Smooth muscle cell (in vitro differentiated cells): Measurements from ENCODE around the gene AP3D1. TPM values are rescaled to one million over a fixed set of nuclear protein-coding genes. Genes with fewer than 3 reads are reported as not detected.

Experiments
- DNase-seq: peaks from one replicate; lab custom pipeline; 2025; ENCODE audit not compliant: unreplicated experiment; lab: John Stamatoyannopoulos, UW
- H2AFZ ChIP-seq: fragments of 200-600 bp; sonication (generic); 2 replicates; pipeline ENCODE4 v1.6.0; 2016; ENCODE audit warnings: antibody characterized with exemption, low read depth, mild to moderate bottlenecking
- H3F3A ChIP-seq: fragments of 200-600 bp; sonication (generic); 2 replicates; pipeline ENCODE4 v1.6.0; 2017; ENCODE audit warnings: antibody characterized with exemption, low read depth
- H3K27ac ChIP-seq: fragments of 200-600 bp; sonication (generic); 2 replicates; pipeline ENCODE4 v1.5.1; 2016; ENCODE audit warnings: low read depth, mild to moderate bottlenecking
- H3K27me3 ChIP-seq: fragments of 200-600 bp; sonication (generic); 2 replicates; pipeline ENCODE4 v1.6.1; 2016; ENCODE audit warnings: low read depth, mild to moderate bottlenecking
- H3K36me3 ChIP-seq: fragments of 200-600 bp; sonication (generic); 2 replicates; pipeline ENCODE4 v1.5.1; 2016; ENCODE audit warnings: low read depth
- H3K4me1 ChIP-seq: fragments of 200-600 bp; sonication (generic); 2 replicates; pipeline ENCODE4 v1.5.1; 2016; ENCODE audit warnings: low read depth
- H3K4me2 ChIP-seq: fragments of 200-600 bp; sonication (generic); 2 replicates; pipeline ENCODE4 v1.6.0; 2016; ENCODE audit warnings: mild to moderate bottlenecking
- H3K4me3 ChIP-seq: fragments of 200-600 bp; sonication (generic); 2 replicates; pipeline ENCODE4 v1.5.1; 2016; ENCODE audit warnings: mild to moderate bottlenecking
- H3K79me2 ChIP-seq: fragments of 200-600 bp; sonication (generic); 2 replicates; pipeline ENCODE4 v1.6.0; 2016; ENCODE audit warnings: low read depth, mild to moderate bottlenecking
- H3K9ac ChIP-seq: fragments of 200-600 bp; sonication (generic); 2 replicates; pipeline ENCODE4 v1.6.0; 2016; ENCODE audit warnings: low read depth
- H3K9me3 ChIP-seq: fragments of 200-600 bp; sonication (generic); replicated peaks from 2 replicates; pipeline ENCODE4 v1.5.1; 2016; ENCODE audit warnings: low read depth
- H4K20me1 ChIP-seq: fragments of 200-600 bp; sonication (generic); 2 replicates; pipeline ENCODE4 v1.6.0; 2016; ENCODE audit warnings: low read depth
- WGBS: methylation state at CpG from one replicate; pipeline ENCODE4 v1.1.7; 2016; ENCODE audit warnings: low lambda C conversion rate; 5-methylcytosine and 5-hydroxymethylcytosine counted together
- polyA plus RNA-seq: library from polyadenylated mRNA; unstranded; fragments of >200 nt; fragmentation: Nextera tagmentation; extraction: Ambion mirVana; gene quantifications from 2 replicates; pipeline ENCODE4 v1.2.1, GENCODE V29; 2016
- total RNA-seq: library from RNA; depleted of rRNA; stranded (reverse); fragments of >200 nt; gene quantifications from 2 replicates; pipeline ENCODE4 v1.2.3, GENCODE V29; 2014
- TF ChIP-seq, protein P1 (sequence below): fragments of 200-600 bp; sonication (generic); IDR thresholded peaks from 2 replicates; pipeline ENCODE4 v1.5.1; 2017; ENCODE audit warnings: borderline replicate concordance, mild to moderate bottlenecking, antibody characterized with exemption; ENCODE audit not compliant: insufficient read depth, poor library complexity, severe bottlenecking

The AP3D1 gene
- total and polyA plus RNA-seq, 2 experiments from 2014 or later = 66.2 to 81.0 TPM

DNA sequence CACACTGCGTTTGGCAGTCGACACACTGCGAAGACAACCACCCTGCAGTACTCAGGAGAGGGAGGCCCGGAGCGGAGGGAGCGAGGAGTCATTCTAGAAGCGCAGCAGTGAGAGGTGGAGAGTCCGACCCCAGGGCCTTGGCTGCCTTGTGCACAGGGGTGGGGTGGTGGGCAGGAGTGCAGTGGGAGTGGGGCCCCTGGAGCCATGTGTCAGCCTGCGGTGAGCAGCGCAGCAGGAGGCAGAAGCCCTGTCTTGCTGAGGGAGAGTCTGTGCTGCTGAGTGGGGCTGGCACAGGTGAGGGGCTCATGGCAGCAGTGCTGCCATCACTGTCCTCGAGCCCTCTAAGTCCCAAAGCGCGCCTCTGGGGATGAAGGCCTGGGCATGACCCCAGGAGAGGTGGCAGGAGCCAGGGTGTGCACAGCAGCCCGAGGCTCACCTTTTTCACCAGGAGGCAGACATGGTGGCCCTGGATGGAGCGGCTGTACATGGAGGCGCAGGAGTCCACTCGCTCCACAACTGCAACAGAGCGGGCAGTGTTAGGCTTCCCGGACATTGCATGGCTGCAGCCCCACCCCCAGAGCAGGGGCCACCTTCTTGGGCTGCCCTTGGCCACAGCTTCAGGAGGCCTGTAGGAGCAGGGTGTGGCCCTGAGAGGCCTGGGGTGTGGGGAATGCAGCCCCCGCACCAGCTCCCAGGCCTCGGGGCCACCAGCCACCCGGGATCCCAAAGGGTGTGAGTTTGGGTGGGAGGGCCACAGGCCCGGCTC is 42.9 kb downstream of the AP3D1 start:
- no peak for DNase-seq
- TF ChIP-seq, protein P1, sequence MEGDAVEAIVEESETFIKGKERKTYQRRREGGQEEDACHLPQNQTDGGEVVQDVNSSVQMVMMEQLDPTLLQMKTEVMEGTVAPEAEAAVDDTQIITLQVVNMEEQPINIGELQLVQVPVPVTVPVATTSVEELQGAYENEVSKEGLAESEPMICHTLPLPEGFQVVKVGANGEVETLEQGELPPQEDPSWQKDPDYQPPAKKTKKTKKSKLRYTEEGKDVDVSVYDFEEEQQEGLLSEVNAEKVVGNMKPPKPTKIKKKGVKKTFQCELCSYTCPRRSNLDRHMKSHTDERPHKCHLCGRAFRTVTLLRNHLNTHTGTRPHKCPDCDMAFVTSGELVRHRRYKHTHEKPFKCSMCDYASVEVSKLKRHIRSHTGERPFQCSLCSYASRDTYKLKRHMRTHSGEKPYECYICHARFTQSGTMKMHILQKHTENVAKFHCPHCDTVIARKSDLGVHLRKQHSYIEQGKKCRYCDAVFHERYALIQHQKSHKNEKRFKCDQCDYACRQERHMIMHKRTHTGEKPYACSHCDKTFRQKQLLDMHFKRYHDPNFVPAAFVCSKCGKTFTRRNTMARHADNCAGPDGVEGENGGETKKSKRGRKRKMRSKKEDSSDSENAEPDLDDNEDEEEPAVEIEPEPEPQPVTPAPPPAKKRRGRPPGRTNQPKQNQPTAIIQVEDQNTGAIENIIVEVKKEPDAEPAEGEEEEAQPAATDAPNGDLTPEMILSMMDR = no peak
- Histone ChIP-seq H3K79me2 (peaks cover 25% of the 10 kb centered on the region), H2AFZ (no peak overlapping the region), H3K4me3 (no peak overlapping the region), H4K20me1 (peaks cover 59% of the 10 kb centered on the region), H3K27me3 (no peaks in the 10 kb centered on the region), H3K4me2 (no peak overlapping the region), H3K9ac (no peak overlapping the region), H3K36me3 (no peaks in the 10 kb centered on the region), H3K27ac (no peak overlapping the region), H3F3A (no peaks in the 10 kb centered on the region), H3K9me3 (no peaks in the 10 kb centered on the region), H3K4me1 (no peaks in the 10 kb centered on the region)
- WGBS = 98% methylated on average over 22 of the region's 23 CpGs

- no peak overlapping the region for H2AFZ ChIP-seq
- no peaks in the 10 kb centered on the region for H3F3A ChIP-seq
- H3K4me1 ChIP-seq = no peaks in the 10 kb centered on the region
- no peak overlapping the region for H3K4me3 ChIP-seq
- no peak overlapping the region for H3K9ac ChIP-seq
- 98% methylated on average over 19 of the region's 20 CpGs for WGBS
- H3K27me3 ChIP-seq = no peaks in the 10 kb centered on the region
- H3K9me3 ChIP-seq = no peaks in the 10 kb centered on the region
- peaks cover 26% of the 10 kb centered on the region for H3K79me2 ChIP-seq
- peaks cover 67% of the 10 kb centered on the region for H4K20me1 ChIP-seq
- DNase-seq = no peak
- no peak overlapping the region for H3K4me2 ChIP-seq
- TF ChIP-seq, protein P1 = no peak
- peaks cover 5% of the 10 kb centered on the region for H3K36me3 ChIP-seq
- no peak overlapping the region for H3K27ac ChIP-seq
Observed at GRCh38 chr19:2103045-2103707, 48.2 kb downstream of the AP3D1 start.

DNA sequence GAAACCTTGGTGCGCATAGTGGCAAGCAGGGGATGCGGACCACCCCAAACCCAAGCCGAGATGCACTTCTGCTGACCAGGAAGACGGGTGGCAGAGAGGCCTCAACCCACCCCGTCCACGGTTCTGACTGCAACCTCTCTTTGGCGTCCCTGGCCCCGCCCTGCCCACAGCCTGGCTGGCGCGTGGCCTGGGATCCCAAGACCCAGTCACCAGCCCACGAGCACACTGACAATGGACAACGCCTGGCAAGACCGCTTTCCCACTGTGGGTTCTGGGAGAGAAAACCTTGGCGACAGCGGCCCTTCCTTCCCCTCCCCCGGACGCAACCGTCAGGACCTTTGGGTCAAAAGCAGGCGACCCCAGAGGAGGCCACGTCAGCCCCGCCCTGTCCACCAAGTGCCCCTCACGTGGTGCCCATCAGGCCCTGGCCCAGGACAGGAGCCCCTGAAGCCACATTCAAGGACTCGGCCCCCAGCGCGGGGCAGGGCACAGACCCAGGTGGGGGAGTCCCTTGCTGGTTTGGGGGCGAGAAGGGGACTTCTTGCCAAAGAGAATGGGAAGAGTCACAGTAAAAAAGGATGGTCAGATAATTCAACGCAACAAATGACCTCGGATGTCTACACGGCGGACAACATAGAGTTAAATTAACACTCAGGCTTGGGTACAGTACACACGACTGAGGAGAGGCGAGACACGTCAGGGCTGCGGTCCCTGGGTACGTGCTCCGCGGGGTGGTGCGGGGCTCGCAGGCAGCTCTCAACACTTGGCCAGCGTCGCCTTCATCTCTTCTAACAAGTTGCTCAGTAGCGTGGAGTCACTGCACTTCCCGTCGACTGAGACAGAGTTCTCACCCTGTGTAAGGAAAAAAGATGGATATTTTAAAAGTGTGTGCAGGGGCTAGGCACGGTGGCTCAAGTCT is 49.7 kb downstream of the AP3D1 start:
- Histone ChIP-seq H3K4me2 (no peak overlapping the region), H3K36me3 (peaks cover 5% of the 10 kb centered on the region), H3K9ac (no peak overlapping the region), H3K27me3 (no peaks in the 10 kb centered on the region), H3K4me1 (peaks cover 6% of the 10 kb centered on the region), H4K20me1 (peaks cover 73% of the 10 kb centered on the region), H3K4me3 (no peak overlapping the region), H3K9me3 (no peaks in the 10 kb centered on the region), H3K79me2 (peaks cover 26% of the 10 kb centered on the region), H3F3A (no peaks in the 10 kb centered on the region), H2AFZ (no peak overlapping the region), H3K27ac (no peak overlapping the region)
- TF ChIP-seq, protein P1 = no peak
- no peak for DNase-seq
- WGBS = 96% methylated on average over 43 of the region's 45 CpGs
